ENCODE data around the gene DISP3. TPM values are rescaled to one million over a fixed set of nuclear protein-coding genes. Genes with fewer than 3 reads are reported as not detected.
A peak's percentile ranks its signal among the peaks of the same experiment; 100 is the strongest.

DISP3 gene
- total RNA-seq, 3 donors from 2014 or later (not counting 1 experiment from before 2014, with no cell fraction given), result 0.24 to 0.68 (median 0.60) TPM

- ATAC-seq (no peak), DNase-seq (no peak)
- H3K27ac Mint-ChIP-seq, result no peak overlapping the region
- intact Hi-C loops (cut with micrococcal nuclease), result no loop called here
- Histone ChIP-seq H3K36me3 (ENCODE audit: control insufficient read depth, insufficient read depth, low read length) (no peaks in the 10 kb centered on the region), H3K4me1 (ENCODE audit: control insufficient read depth, insufficient read depth, low read length) (no peaks in the 10 kb centered on the region), H3K4me3 (ENCODE audit: low read length) (no peak overlapping the region), H3K27ac (ENCODE audit: low read length) (no peak overlapping the region), H3K9me3 (ENCODE audit: control insufficient read depth, insufficient read depth, low read length) (no peaks in the 10 kb centered on the region), H3K27me3 (ENCODE audit: control insufficient read depth, insufficient read depth, low read length) (no peaks in the 10 kb centered on the region)
- H3K9me3 Mint-ChIP-seq, result no peaks in the 10 kb centered on the region
- no peak for TF ChIP-seq CTCF (IDR thresholded peaks at IDR 0.05)
- H3K4me1 Mint-ChIP-seq, result no peaks in the 10 kb centered on the region
- H3K27me3 Mint-ChIP-seq (ENCODE audit: low read depth in 2 of 2), result no peaks in the 10 kb centered on the region
- H3K4me3 Mint-ChIP-seq, result no peak overlapping the region
- WGBS (ENCODE audit: insufficient coverage), result 85% methylated on average over 9 of the region's 9 CpGs
- H3K36me3 Mint-ChIP-seq, result no peaks in the 10 kb centered on the region
Measured at GRCh38 chr1:11538886-11539285, 59.9 kb downstream of the DISP3 start.

GRCh38 chr1:11539850-11540772 lies 61.2 kb downstream of the DISP3 start:
- Mint-ChIP-seq H3K4me1 (no peaks in the 10 kb centered on the region), H3K27ac (no peak overlapping the region), H3K27me3 (ENCODE audit: low read depth in 2 of 2) (no peaks in the 10 kb centered on the region), H3K9me3 (no peaks in the 10 kb centered on the region), H3K4me3 (no peak overlapping the region), H3K36me3 (no peaks in the 10 kb centered on the region)
- intact Hi-C loops (cut with micrococcal nuclease), result no loop called here
- H3K9me3 ChIP-seq (ENCODE audit: control insufficient read depth, insufficient read depth, low read length), result no peaks in the 10 kb centered on the region
- no peak for DNase-seq
- no peaks in the 10 kb centered on the region for H3K36me3 ChIP-seq (ENCODE audit: control insufficient read depth, insufficient read depth, low read length)
- peak in 1 of 3 donors; percentile 1 for ATAC-seq
- no peak overlapping the region for H3K4me3 ChIP-seq (ENCODE audit: low read length)
- no peaks in the 10 kb centered on the region for H3K4me1 ChIP-seq (ENCODE audit: control insufficient read depth, insufficient read depth, low read length)
- no peak overlapping the region for H3K27ac ChIP-seq (ENCODE audit: low read length)
- WGBS (ENCODE audit: insufficient coverage), result 68% methylated on average over 17 of the region's 18 CpGs
- no peak for TF ChIP-seq CTCF (IDR thresholded peaks at IDR 0.05)
- H3K27me3 ChIP-seq (ENCODE audit: control insufficient read depth, insufficient read depth, low read length), result no peaks in the 10 kb centered on the region

GRCh38 chr1:11540773-11541160 lies 61.8 kb downstream of the DISP3 start:
- H3K27me3 ChIP-seq (ENCODE audit: control insufficient read depth, insufficient read depth, low read length), result no peaks in the 10 kb centered on the region
- TF ChIP-seq CTCF (IDR thresholded peaks at IDR 0.05), result no peak
- H3K36me3 Mint-ChIP-seq, result no peaks in the 10 kb centered on the region
- H3K4me1 ChIP-seq (ENCODE audit: control insufficient read depth, insufficient read depth, low read length), result no peaks in the 10 kb centered on the region
- H3K27ac Mint-ChIP-seq, result no peak overlapping the region
- no peak overlapping the region for H3K4me3 Mint-ChIP-seq
- WGBS (ENCODE audit: insufficient coverage), result 86% methylated on average over 11 of the region's 12 CpGs
- DNase-seq (no peak), ATAC-seq (no peak)
- intact Hi-C loops (cut with micrococcal nuclease), result no loop called here
- H3K36me3 ChIP-seq (ENCODE audit: control insufficient read depth, insufficient read depth, low read length), result no peaks in the 10 kb centered on the region
- H3K9me3 Mint-ChIP-seq, result no peaks in the 10 kb centered on the region
- no peak overlapping the region for H3K27ac ChIP-seq (ENCODE audit: low read length)
- H3K4me3 ChIP-seq (ENCODE audit: low read length), result no peak overlapping the region
- H3K9me3 ChIP-seq (ENCODE audit: control insufficient read depth, insufficient read depth, low read length), result no peaks in the 10 kb centered on the region
- no peaks in the 10 kb centered on the region for H3K27me3 Mint-ChIP-seq (ENCODE audit: low read depth in 2 of 2)
- no peaks in the 10 kb centered on the region for H3K4me1 Mint-ChIP-seq

Data from natural killer cell (primary cell).